GM23248 (cell line): ENCODE data around the gene PHF21A.

Source experiments
- EZH2 ChIP-seq: fragments of 200-600 bp; sonication (generic); IDR thresholded peaks from 2 replicates; pipeline ENCODE4 v1.6.1; 2018; ENCODE audit warnings: antibody characterized with exemption, mild to moderate bottlenecking; ENCODE audit not compliant: insufficient read depth, poor library complexity, severe bottlenecking
- EZH2phosphoT487 ChIP-seq: fragments of 200-600 bp; sonication (generic); IDR thresholded peaks from 2 replicates; pipeline ENCODE4 v1.6.1; 2018; ENCODE audit warnings: antibody characterized with exemption, moderate library complexity, mild to moderate bottlenecking, low read depth; ENCODE audit not compliant: insufficient read depth

- TF ChIP-seq EZH2phosphoT487 (no peak), EZH2 (no peak)
Observed at GRCh38 chr11:46117842-46118241, 3.4 kb downstream of the PHF21A start.
